HL-60 (cell line): Measurements from ENCODE around the gene PTGS1.

ENCODE experiments used
- GABPA ChIP-seq: IDR thresholded peaks from 2 replicates; pipeline ENCODE4 v1.6.1; 2012; ENCODE audit warnings: low read depth
- POLR2AphosphoS5 ChIP-seq: IDR thresholded peaks from 2 replicates; pipeline ENCODE4 v1.6.1; 2012; ENCODE audit warnings: low read depth
- SPI1 ChIP-seq: IDR thresholded peaks from 2 replicates; pipeline ENCODE4 v1.6.1; 2012; ENCODE audit warnings: low read depth, mild to moderate bottlenecking, borderline replicate concordance
- TF ChIP-seq, protein P1 (sequence below): IDR thresholded peaks from one replicate; pipeline ENCODE4 v1.5.1; 2011; ENCODE audit warnings: low read length, control low read depth, inconsistent platforms; ENCODE audit not compliant: insufficient read depth
- TF ChIP-seq, protein P2 (sequence below): IDR thresholded peaks from 2 replicates; pipeline ENCODE4 v1.6.1; 2012; ENCODE audit warnings: low read depth; ENCODE audit not compliant: insufficient replicate concordance

DNA sequence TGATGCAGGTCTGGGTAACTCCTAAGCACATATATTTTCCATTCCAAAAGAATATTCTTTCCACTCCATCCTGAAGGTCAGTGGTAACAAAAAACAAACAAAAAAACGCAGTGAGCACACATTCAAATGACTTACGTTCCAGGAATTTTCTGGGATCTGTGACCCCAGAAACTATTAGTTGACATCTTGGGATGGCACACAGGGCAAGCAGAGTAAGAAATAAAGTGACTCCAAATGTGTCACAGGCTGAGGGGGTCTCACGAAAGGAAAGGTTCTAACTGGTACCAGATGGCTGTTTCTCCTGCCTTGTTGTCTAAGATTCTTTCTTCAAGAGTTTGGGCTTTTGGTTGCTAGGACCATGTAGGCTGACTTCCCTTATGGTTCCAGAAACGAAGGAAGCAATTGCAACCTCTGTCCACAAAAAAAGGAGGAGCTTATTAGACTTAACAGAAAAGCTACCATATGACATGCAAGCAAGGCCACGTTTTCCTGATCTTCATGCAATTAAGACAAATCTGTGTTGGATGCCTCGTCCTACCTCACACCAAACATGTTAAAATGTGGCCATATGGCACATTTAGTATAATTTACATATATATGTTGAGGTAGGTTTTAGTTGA lies 32.7 kb downstream of the PTGS1 start:
- TF ChIP-seq, protein P1, sequence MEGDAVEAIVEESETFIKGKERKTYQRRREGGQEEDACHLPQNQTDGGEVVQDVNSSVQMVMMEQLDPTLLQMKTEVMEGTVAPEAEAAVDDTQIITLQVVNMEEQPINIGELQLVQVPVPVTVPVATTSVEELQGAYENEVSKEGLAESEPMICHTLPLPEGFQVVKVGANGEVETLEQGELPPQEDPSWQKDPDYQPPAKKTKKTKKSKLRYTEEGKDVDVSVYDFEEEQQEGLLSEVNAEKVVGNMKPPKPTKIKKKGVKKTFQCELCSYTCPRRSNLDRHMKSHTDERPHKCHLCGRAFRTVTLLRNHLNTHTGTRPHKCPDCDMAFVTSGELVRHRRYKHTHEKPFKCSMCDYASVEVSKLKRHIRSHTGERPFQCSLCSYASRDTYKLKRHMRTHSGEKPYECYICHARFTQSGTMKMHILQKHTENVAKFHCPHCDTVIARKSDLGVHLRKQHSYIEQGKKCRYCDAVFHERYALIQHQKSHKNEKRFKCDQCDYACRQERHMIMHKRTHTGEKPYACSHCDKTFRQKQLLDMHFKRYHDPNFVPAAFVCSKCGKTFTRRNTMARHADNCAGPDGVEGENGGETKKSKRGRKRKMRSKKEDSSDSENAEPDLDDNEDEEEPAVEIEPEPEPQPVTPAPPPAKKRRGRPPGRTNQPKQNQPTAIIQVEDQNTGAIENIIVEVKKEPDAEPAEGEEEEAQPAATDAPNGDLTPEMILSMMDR = no peak
- TF ChIP-seq GABPA (no peak), POLR2AphosphoS5 (no peak), SPI1 (no peak)
- TF ChIP-seq, protein P2, sequence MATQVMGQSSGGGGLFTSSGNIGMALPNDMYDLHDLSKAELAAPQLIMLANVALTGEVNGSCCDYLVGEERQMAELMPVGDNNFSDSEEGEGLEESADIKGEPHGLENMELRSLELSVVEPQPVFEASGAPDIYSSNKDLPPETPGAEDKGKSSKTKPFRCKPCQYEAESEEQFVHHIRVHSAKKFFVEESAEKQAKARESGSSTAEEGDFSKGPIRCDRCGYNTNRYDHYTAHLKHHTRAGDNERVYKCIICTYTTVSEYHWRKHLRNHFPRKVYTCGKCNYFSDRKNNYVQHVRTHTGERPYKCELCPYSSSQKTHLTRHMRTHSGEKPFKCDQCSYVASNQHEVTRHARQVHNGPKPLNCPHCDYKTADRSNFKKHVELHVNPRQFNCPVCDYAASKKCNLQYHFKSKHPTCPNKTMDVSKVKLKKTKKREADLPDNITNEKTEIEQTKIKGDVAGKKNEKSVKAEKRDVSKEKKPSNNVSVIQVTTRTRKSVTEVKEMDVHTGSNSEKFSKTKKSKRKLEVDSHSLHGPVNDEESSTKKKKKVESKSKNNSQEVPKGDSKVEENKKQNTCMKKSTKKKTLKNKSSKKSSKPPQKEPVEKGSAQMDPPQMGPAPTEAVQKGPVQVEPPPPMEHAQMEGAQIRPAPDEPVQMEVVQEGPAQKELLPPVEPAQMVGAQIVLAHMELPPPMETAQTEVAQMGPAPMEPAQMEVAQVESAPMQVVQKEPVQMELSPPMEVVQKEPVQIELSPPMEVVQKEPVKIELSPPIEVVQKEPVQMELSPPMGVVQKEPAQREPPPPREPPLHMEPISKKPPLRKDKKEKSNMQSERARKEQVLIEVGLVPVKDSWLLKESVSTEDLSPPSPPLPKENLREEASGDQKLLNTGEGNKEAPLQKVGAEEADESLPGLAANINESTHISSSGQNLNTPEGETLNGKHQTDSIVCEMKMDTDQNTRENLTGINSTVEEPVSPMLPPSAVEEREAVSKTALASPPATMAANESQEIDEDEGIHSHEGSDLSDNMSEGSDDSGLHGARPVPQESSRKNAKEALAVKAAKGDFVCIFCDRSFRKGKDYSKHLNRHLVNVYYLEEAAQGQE = no peak
